ENCODE measurements around the gene FAM131A.

The FAM131A gene

DNA sequence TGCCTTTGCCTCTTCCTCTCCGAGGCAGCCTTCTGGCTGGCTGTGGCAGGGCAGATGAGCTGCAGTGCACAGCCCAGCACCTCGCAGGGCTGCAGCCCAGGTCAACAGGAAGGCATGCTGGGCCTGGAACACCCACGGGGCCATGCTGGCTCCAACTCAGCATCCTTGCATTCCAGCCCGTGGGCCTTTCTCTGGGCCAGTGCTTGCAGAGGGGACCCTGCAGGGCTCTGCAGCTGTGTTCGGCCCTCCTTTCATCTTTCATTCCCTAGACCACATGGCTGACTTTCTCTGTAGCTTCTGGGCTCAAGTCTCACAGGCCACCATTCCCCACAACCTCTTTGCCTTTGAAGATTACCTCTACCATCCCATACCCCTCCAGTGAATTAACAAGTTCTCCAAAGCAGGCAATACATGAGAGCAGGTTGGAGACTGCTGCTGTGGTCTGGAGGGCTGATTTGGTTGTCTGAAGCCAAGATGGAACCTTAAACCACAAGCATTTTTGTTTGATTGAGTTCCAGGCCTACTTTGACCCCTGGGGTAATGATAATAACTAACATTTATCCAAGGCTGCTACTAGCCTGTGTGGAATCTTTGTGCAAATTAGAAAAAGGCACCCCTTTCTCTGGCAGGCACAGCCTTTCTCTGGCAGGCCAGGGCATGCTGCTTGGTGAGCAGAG is 5.9 kb downstream of the FAM131A start:
- no peak for DNase-seq

DNA sequence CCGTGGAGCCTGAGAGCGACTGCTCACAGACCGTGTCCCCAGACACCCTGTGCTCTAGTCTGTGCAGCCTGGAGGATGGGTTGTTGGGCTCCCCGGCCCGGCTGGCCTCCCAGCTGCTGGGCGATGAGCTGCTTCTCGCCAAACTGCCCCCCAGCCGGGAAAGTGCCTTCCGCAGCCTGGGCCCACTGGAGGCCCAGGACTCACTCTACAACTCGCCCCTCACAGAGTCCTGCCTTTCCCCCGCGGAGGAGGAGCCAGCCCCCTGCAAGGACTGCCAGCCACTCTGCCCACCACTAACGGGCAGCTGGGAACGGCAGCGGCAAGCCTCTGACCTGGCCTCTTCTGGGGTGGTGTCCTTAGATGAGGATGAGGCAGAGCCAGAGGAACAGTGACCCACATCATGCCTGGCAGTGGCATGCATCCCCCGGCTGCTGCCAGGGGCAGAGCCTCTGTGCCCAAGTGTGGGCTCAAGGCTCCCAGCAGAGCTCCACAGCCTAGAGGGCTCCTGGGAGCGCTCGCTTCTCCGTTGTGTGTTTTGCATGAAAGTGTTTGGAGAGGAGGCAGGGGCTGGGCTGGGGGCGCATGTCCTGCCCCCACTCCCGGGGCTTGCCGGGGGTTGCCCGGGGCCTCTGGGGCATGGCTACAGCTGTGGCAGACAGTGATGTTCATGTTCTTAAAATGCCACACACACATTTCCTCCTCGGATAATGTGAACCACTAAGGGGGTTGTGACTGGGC is 7.3 kb downstream of the FAM131A start:
- DNase-seq = no peak

DNA sequence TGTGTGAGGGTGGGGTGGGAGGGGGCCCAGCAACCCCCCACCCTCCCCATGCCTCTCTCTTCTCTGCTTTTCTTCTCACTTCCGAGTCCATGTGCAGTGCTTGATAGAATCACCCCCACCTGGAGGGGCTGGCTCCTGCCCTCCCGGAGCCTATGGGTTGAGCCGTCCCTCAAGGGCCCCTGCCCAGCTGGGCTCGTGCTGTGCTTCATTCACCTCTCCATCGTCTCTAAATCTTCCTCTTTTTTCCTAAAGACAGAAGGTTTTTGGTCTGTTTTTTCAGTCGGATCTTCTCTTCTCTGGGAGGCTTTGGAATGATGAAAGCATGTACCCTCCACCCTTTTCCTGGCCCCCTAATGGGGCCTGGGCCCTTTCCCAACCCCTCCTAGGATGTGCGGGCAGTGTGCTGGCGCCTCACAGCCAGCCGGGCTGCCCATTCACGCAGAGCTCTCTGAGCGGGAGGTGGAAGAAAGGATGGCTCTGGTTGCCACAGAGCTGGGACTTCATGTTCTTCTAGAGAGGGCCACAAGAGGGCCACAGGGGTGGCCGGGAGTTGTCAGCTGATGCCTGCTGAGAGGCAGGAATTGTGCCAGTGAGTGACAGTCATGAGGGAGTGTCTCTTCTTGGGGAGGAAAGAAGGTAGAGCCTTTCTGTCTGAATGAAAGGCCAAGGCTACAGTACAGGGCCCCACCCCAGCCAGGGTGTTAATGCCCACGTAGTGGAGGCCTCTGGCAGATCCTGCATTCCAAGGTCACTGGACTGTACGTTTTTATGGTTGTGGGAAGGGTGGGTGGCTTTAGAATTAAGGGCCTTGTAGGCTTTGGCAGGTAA is 8.1 kb downstream of the FAM131A start:
- DNase-seq = peak; percentile 36

DNA sequence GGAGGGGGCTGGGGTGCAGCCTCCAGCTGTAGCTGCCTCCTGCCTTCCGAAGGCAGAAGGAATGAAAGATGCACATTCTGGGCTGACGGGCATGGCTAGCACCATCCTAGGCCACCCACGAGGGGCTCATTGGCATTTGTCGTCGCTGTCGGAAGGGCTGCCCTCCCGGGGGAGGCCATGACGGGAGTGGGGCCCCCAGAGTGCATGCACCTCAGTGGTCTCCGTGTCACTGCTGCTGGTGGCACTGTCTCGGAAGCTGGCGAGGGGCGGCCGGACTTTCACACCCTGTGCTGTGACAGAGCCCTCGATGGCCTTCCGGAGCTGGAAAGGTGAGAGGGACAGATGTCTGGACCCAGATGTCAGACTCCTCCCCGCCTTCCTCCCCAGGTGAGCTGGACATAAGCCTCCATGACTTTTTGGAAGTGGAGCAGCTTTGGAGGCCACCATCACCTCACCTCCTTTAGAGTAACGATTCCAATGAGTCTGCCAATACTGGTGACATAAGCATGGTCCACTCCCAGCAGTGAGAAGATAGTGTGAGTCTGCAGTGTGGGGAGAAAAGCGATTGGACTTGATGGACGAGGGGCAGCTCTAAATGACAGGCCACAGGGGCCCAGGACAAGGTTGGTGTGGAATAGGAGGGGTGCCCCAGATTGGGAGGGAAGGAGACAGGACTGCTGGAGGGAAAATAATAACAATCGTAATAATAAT is 9.2 kb downstream of the FAM131A start:
- no peak for DNase-seq

DNA sequence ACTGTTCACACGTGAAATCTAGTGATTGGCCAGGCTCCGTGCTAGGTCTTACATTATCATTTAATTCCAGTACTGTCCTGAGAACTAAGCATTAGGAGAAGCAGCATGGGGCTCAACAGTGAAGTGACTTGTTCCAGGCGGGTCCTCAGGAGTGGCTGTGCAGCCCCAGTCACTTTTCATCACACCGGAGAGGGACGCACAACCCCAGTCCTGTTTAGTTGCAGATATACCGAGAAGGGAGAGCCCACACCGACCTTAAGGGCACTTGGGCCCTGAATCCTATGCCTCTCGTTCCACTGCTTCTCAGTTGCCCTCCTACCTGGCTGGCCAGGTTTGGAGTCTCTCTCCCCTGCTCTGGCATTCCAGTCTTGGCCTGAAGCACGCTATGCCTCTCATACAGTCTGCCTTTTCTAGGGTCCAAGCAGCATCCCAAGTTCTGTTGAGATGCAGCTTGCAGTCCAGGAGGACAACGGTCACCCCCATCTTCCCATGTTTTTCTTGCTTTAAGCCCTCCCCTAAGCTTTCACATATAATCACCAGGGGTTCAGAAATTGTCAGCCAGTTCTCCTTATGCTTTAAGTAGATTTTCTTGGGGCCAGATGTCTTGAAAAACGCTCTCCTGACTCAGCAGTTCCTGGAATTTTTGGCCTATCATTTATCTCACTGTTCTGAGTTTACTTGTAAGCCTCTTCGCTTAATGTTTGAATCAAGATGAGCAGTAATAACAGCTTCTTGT is 10.1 kb downstream of the FAM131A start:
- no peak for DNase-seq

DNA sequence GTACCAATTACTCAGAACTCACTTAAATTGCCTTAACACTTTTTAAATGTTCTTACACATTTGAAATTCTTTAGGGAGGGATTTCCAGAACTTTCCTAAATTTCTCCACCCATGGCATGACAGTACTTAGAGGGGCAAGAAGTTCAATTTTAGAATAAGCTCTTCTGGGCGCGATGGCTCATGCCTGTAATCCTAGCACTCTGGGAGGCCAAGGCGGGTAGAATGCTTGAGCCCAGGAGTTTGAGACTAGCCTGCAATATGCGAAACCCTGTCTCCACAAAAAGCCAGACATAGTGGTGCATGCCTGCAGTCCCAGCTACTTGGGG is 10.6 kb downstream of the FAM131A start:
- DNase-seq = no peak

DNA sequence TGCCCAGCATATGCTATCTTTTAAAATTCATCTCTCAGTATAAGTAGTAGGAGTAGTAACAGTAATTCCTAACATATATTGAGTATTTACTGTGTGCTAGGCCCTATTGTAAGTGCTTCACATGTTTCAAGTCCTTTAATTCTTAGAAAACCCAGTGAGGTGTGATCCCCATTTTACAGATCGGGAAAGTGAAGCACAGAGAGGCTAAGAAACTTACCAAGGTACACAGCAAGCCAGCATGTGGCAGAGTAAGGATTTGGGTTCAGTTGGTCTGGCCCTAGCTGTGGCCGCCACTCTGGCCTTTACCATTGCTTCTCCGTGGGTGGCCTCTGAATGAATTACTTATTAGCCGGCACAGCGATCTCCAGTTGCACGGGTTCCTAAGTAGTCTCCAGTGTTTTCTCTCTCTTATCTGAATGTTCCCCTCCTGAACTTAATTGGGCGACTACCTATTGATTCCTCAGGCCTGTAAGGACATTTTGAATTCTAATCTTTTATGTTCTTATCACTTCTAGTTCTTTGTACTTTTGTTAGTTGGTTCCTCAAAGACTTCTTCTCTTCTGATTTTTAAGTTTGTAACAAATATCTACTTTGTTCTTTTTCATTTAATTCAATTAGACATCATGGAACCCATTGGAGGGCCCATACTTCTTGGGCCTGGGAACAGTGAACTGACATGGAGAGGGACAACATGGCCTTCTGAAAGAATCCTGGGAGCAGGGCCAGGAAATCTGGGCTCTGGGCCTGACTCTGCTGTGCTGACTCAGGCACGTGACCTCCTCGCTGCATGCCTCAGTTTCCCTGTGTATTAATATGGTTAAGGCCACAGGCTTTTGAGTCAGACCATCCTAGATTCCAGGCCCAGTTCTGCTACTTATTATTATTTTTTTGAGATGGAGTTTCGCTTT is 12.4 kb downstream of the FAM131A start:
- no peak for DNase-seq

DNA sequence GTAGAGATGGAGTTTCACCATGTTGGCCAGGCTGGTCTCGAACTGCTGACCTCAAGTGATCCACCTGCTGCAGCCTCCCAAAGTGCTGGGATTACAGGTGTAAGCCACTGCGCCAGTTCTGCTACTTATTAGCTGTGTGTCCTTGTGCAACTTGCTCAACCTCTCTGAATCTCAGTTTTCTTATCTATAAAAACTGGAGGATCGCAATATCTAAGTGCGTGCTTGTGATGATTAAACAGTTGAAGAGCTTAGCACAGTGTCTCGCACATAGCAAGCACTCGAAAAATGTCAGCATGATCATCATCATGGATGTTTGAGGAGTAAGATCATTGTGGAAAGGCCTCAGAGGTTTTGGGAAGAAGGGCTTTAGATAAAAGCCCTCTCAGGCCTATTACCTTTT is 13.2 kb downstream of the FAM131A start:
- no peak for DNase-seq

DNA sequence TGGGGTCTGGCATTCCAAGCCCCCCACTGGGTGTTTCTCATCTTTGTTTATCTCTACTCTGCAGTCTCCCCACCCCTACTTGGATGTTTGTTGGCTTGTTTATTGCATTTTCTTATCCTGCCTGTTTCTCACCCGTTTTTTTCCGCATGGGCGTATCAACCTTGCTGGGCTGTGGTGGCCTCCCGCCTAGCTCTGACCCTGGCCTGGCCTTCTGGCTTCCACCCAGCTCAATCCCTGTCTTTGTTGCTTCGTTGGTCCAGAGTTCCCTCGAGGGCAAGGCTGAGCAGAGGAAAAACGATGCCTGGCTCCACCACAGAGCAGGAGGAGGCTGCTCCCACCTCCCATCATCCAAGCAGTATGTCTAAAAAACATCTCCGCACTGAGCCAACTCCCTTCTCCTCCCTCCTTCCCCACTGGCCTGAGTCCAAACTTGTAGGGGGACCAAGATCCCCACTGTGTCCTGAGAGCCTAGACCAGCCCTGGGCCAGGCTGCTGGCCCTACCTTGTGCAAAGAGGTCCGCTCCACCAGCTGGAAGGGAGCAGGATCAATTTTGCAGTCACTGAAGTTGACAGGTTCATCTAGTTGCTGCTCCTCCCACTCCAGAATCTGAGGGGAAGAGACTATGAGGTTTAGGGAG is 14.2 kb downstream of the FAM131A start:
- no peak for DNase-seq

DNA sequence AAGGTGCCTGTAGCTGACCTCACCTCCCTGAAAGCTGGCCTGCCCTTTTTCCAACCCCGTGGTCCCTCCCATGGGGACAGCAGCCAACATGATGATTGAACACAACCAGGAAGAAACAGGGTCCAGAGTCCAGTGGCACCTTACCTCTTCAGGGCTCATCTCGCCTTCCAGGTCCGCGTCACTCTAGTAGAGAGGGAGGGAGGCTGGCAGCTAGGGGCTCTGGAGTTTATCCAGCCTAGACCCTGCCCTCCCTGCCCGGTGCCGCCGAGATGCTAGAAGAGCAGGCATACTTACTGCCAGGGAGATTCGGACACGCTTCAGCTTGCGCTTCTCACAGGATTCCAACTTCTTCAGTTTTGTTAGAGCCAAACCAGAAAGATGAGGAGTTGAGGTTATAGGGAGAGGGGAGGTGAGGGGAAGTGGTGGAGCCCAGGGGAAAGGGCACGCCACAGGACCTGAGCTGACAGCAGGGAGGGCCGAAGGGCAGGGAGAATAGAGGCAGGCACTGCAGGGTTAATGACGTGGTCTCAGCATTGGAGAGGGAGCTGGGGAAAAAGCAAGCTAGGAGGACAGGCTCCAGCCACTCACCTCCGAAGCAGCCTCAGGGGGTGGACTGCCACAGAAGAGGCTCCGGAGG is 14.9 kb downstream of the FAM131A start:
- no peak for DNase-seq

DNA sequence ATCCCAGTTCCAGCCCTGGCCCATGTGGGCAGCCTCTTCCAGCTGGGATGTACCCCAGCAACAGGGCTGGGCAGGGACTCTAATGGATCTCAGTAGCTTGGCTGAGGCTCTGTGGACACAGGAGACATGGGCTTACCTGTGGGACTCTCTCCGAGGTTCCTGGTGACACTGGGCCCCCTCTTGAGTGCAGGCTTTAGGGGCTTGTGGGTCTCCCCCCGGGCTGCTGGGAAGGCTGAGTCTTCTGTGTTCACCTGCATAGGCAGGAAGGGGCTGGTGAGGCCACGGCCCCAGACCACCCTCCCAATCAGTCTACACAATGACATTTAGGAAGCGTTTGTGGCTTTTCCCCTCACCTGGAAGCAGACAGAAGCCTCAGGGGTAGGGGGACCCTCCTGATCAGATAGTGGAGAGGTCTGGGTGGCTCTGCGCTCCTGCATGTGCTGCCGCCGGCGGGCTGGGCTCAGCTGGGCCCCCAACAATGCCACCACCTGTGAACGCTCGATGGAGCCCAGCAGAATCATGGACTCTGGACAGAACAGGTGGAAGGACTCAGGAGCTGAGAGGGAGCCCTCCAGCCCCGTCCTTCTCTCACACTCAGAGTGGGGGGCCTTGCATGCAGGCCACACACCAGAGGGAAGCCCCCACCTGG is 15.6 kb downstream of the FAM131A start:
- DNase-seq = no peak

DNA sequence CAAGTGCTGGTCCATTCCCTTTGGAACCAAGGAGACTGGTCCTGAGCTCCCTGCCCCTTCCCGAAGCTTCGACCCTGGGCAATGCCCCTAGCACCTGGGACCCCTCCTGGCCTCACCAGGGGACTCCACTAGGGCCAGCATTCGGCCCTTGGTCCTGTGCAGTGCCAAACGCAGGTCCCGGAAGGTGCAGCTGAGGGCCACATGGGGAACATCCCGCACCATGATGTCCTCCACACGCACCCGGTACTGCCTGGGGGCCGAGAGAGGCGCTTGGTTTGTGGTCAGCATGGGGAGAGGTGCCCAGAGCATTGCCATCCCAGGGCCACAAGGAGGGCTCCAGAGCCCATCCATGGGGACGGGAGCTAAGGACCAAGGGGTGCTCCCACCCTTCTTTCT is 16.1 kb downstream of the FAM131A start:
- DNase-seq = no peak

DNA sequence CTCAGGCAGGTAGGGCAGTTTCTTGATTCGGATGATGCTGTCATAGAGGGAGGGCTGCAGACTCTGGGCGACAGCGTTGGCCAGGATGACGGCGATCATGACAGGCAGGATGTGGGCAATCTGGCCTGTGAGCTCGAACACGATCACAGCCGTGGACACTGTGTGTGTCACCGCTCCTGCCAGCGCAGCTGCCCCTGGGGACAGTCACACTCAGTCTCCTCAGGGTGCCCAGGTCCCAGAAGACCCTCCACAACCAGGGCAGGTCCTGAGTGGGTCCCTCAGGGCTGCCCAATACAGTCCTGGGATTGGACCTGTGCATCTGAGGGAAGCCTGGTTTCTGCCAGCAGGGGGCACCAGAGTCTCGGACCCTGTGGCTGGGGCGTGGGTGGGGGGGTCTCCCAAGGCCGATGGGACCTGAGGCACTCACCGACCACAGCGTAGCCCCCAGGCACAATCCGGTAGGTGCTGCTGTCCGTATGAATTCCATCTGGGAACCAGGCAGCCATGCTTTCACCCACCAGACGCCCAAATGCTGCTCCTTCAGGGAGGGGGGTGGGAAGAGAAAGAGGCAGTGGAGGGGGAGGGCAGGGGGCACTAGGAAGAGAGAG is 16.8 kb downstream of the FAM131A start:
- DNase-seq = peak; percentile 78

DNA sequence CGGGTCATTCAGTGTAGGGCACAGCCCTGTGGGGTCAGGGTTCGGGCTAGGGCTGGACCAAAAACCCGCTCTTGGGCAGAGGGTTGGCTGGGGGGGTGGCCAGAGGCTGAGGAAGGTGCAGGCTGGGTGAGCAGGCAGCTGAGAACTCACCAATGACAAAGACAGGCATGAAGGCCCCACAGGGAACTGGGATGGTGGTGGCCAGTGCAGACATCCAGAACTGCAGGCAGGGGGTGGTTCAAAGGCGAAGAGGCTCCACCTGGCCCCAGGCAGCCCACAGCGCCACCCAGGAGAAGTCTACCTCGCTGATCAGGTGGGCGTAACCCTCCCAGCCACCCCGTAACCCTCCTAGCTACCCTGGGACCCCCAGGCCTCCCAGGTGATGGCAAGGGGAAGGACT is 17.4 kb downstream of the FAM131A start:
- no peak for DNase-seq

DNA sequence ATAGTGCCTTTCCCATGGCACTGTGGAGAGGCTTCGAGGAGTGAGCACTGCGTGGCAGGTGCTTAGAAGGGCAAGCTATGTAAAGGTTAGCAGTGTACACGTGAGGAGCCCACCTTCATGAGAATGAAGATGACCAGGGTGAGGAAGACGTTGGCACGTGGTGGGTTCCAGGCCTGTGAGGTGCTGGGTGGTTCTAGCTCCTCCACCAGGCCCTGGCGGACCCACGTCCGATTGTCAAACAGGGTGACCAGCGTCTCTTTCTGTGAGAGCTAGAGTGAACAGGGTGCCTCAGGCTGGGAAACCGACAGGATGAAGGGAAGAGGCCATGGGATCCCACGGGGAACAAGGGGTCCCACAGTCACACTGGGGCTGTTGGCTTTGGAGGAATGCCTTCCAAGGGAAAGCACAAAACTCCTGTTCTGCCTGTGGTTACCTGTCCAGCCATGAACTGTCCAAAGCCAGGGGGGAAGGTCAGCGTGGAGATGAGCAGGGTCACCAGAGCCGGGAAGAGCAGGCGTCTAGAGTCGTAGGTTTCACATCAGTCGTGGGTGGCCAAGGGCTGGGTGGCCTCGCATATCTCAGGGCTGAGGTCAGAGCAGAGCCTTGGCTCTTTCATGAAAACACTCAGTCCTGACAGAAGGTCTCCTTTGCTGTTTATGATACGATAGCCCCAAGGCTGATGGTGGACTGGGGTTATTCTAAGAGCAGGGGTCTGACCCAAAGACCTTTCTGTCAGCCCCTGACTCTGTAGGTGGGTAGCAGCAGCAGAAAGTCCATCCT is 18.1 kb downstream of the FAM131A start:
- no peak for DNase-seq

DNA sequence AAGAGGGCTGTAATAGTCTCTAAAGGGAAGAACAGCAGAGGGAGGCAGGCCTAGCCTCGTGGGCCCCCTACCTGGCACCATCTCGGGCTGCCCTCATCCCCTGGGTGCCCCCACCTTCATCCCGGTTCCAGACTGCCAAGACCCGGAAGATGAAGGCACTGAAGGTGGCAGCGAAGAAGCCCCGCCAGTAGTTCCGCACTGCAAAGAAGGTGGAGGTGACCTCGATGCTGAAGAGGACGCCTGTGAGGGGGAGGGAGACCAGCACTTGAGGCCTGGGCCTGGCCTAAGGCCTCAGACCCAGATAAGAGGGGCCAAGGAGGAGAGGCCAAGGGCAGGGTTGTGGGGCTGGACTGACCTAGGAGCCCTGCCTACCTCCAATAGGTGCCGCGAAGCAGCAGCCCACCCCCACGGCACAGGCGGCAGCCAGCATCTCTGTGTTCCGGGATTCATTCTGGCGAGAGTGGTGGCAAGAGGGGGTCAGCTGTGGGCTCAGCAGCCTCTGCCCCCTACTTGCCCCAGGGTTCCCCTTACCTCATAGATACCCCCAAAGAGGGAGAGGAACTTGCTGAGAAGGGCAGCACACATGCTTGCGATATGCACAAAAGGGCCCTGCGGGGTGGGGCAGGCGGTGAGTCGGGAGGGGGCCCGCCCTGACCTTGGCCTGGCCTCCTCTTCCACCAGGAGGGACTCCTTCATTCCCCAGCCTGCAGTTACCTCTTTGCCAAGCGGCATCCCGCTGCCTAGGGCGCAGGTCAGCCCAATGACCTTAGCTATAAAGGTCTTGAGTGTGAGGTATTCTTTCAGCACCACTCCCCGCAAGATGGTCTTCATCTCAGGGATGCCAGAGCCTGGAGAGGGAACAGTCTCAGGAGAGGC is 20.1 kb downstream of the FAM131A start:
- no peak for DNase-seq

DNA sequence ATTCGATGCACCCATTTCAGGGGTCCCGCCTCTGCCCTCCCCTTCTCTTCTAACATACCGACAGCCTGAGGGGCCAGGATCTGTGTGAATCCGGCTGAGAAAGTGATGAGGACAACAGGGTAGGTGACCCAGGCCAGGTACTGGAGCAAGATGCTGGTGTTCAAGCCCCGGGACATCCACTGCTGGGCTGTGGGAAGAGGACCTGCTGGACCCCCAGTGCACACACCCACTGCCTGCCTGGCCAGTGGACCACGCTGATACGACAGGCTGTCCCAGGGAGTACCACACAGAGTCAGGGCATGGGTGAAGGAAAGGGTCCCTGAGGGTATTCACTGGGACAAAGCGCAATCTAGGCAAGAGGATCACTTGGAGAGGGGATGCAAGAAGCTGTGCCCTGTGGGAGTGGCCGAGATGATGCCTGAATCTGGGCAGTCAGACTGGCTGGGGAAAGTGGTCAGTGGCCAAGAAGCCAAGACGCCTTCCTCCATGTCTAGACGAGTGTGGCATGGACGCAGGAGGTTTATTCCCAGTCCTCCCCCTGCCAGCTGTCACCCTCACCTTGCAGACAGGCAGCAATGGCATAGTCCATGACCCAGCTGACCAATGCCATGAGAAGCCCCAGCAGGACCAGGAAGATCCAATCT is 20.8 kb downstream of the FAM131A start:
- no peak for DNase-seq

Measured in activated CD4-positive, alpha-beta T cell treated with anti-CD3 and anti-CD28 coated beads for 48 hours (primary cell).